K562 (cell line): Measurements from ENCODE around the gene MRPS24. TPM values are rescaled to one million over a fixed set of nuclear protein-coding genes. Genes with fewer than 3 reads are reported as not detected.

Experiments used
- CBX8 ChIP-seq: fragments of 200-600 bp; sonication (generic); IDR thresholded peaks from 2 replicates; pipeline ENCODE4 v1.6.1; 2012; ENCODE audit warnings: borderline replicate concordance, mixed run types, low read depth, mild to moderate bottlenecking, moderate library complexity, mixed read lengths, low read length, control low read depth, inconsistent platforms; ENCODE audit not compliant: poor library complexity, severe bottlenecking; ENCODE audit errors: extremely low read depth
- ETV6 ChIP-seq, 3 experiments: fragments of 150-350 bp in 1 of 3; sonication (generic) in 1 of 3; formaldehyde crosslinking in 1 of 3; IDR thresholded peaks; 2 replicates each; pipeline versions ENCODE4 v1.6.1 to v1.8.0; 2014 to 2022; ENCODE audit warnings: borderline replicate concordance in 2 of 3, low read depth in 2 of 3, antibody characterized with exemption in 1 of 3, low read length in 1 of 3, mild to moderate bottlenecking in 1 of 3, missing genetic modification reagents in 1 of 3
- HMG20B ChIP-seq: fragments of 250-450 bp; sonication (Bioruptor Pico); IDR thresholded peaks from 2 replicates; pipeline ENCODE4 v1.5.0; 2021; ENCODE audit warnings: mild to moderate bottlenecking
- L3MBTL2 ChIP-seq: fragments of 450-650 bp; IDR thresholded peaks from 2 replicates; pipeline ENCODE4 v1.6.1; 2016; ENCODE audit warnings: mild to moderate bottlenecking, moderate library complexity
- MCM2 ChIP-seq: fragments of 450-650 bp; IDR thresholded peaks from 2 replicates; pipeline ENCODE4 v1.6.1; 2017; ENCODE audit warnings: low read depth, mild to moderate bottlenecking
- MTA1 ChIP-seq: fragments of 450-650 bp; IDR thresholded peaks from 2 replicates; pipeline ENCODE4 v1.6.1; 2017; ENCODE audit warnings: borderline replicate concordance
- NBN ChIP-seq: fragments of 450-650 bp; IDR thresholded peaks from 2 replicates; pipeline ENCODE4 v1.6.1; 2016; ENCODE audit warnings: low read depth, mild to moderate bottlenecking
- NELFE ChIP-seq: IDR thresholded peaks from 2 replicates; pipeline ENCODE4 v1.6.1; 2011; ENCODE audit warnings: mild to moderate bottlenecking; ENCODE audit not compliant: insufficient read depth, insufficient read length
- PHF8 ChIP-seq: fragments of 200-600 bp; sonication (generic); IDR thresholded peaks from 2 replicates; pipeline ENCODE4 v1.6.1; 2012; ENCODE audit warnings: mixed run types, mild to moderate bottlenecking, inconsistent platforms, low read length, moderate library complexity, borderline replicate concordance
- TEAD2 ChIP-seq: fragments of 450-650 bp; IDR thresholded peaks from 2 replicates; pipeline ENCODE4 v1.6.1; 2016; ENCODE audit warnings: missing genetic modification characterization, control low read depth, missing compliant biosample characterization
- YY1 ChIP-seq, 3 experiments: IDR thresholded peaks; 2 replicates each; pipeline ENCODE4 v1.6.1; 2011; ENCODE audit warnings: low read length in 2 of 3, mild to moderate bottlenecking in 2 of 3, moderate library complexity in 2 of 3, borderline replicate concordance in 1 of 3, control low read depth in 1 of 3, low read depth in 1 of 3; ENCODE audit not compliant: insufficient read depth in 3 of 3, insufficient replicate concordance in 2 of 3, control insufficient read depth in 1 of 3, insufficient read length in 1 of 3; ENCODE audit errors: extremely low read depth in 1 of 3
- ZKSCAN8 ChIP-seq: fragments of 200-800 bp; sonication (Bioruptor generic); IDR thresholded peaks from 2 replicates; pipeline ENCODE4 v1.6.1; 2016; ENCODE audit warnings: missing genetic modification characterization, missing compliant biosample characterization
- ZNF121 ChIP-seq: sonication (generic); formaldehyde crosslinking; conservative IDR thresholded peaks from 2 replicates; pipeline ENCODE4 v1.8.0; 2022; ENCODE audit warnings: missing genetic modification reagents
- ZNF224 ChIP-seq: sonication (generic); formaldehyde crosslinking; IDR thresholded peaks from 2 replicates; pipeline ENCODE4 v1.8.0; 2022; ENCODE audit warnings: mild to moderate bottlenecking, missing genetic modification reagents
- ZNF3 ChIP-seq: fragments of 250-450 bp; sonication (Bioruptor Pico); IDR thresholded peaks from 2 replicates; pipeline ENCODE4 v1.5.0; 2021; ENCODE audit warnings: mild to moderate bottlenecking, moderate library complexity
- ZNF431 ChIP-seq: sonication (generic); formaldehyde crosslinking; IDR thresholded peaks from 2 replicates; pipeline ENCODE4 v1.8.0; 2022; ENCODE audit warnings: mild to moderate bottlenecking, missing genetic modification reagents
- ZNF644 ChIP-seq: fragments of 200-800 bp; sonication (Bioruptor generic); IDR thresholded peaks from 2 replicates; pipeline ENCODE4 v1.6.1; 2016; ENCODE audit warnings: low read depth, missing genetic modification characterization, missing compliant biosample characterization
- ZNF668 ChIP-seq: fragments of 250-450 bp; sonication (Bioruptor Pico); IDR thresholded peaks from 2 replicates; pipeline ENCODE4 v1.8.0; 2022; ENCODE audit warnings: mild to moderate bottlenecking, inconsistent platforms
- polyA plus RNA-seq, 8 experiments: library from polyadenylated mRNA; depleted of rRNA in 4 of 8; stranded (reverse) in 5 of 8; unstranded in 3 of 8; fragments of >200 nt; fragmentation: Nextera tagmentation in 2 of 8; fragmentation: Illumina TruSeq in 1 of 8; extraction: Ambion mirVana in 2 of 8; extraction: Trizol in 1 of 8; gene quantifications; 2 replicates each; pipeline versions ENCODE4 v1.2.1 to v1.2.3, GENCODE V29; 2011 to 2014; ENCODE audit warnings: inconsistent platforms in 1 of 8, missing spikeins in 1 of 8
- total RNA-seq, 7 experiments: library from RNA; depleted of rRNA in 6 of 7; stranded (reverse); fragments of >200 nt in 6 of 7; fragmentation: Illumina TruSeq in 2 of 7; extraction: Trizol in 2 of 7; gene quantifications; 2 replicates each; pipeline versions ENCODE4 v1.2.1 to v1.2.3, GENCODE V29; 2011 to 2021; ENCODE audit warnings: low replicate concordance in 1 of 7
- TF ChIP-seq, protein P1 (sequence below): sonication (generic); formaldehyde crosslinking; IDR thresholded peaks from 2 replicates; pipeline ENCODE4 v1.8.0; 2022; ENCODE audit warnings: mild to moderate bottlenecking, missing genetic modification reagents
- TF ChIP-seq, protein P2 (sequence below): fragments of 450-650 bp; formaldehyde crosslinking; conservative IDR thresholded peaks from 2 replicates; pipeline ENCODE4 v1.4.0; 2022; ENCODE audit warnings: mild to moderate bottlenecking, missing genetic modification characterization
- TF ChIP-seq, protein P3 (sequence below): fragments of 250-450 bp; sonication (Bioruptor Pico); IDR thresholded peaks from 2 replicates; pipeline ENCODE4 v1.9.0; 2021; ENCODE audit warnings: mild to moderate bottlenecking, inconsistent platforms
- TF ChIP-seq, protein P4 (sequence below): fragments of 250-450 bp; sonication (Bioruptor Pico); IDR thresholded peaks from 2 replicates; pipeline ENCODE4 v1.8.0; 2022; ENCODE audit warnings: inconsistent platforms, mild to moderate bottlenecking, moderate library complexity, borderline replicate concordance

Gene MRPS24
- total and polyA plus RNA-seq, 9 of the 15 experiments (the other 6 are each of a cell fraction or from before 2014, with no cell fraction given) = 51.4 to 214 (median 169) TPM

DNA sequence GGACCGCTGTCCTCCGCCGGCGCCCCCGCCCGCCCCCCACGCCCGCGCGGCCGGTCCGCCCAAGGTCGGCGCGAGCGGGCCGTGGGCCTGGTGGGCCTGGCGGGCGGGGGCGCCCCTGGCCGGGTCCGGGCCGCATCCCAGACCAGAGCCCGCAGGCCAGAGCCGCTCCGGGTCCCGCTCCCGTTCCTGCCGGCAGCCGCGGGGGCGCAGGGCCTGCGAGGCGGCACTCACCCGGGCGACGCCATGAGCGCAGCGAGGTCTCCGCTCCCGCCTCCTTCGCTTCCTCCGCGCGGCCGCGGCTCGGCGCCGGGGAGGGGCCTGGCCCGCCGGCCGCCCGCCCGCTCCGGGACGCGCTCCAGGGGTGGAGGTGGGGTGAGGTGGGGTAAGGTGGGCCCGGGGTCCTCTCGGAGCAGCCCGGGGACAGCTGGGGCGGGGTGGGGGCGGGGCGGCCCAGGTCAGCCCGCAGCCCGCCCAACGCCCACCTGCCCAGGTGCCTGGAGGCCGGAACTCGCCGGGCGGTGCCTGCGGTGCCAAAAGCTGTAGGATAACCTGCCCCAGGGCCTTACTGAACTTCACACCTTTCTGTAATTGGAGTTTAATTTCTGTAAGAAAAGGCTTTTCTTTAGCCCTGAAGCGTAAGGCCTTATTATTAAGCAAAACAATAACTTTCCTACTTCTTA lies 37.2 kb upstream of the MRPS24 start, which contains the start of gene URGCP (continued):
- TF ChIP-seq, protein P1, sequence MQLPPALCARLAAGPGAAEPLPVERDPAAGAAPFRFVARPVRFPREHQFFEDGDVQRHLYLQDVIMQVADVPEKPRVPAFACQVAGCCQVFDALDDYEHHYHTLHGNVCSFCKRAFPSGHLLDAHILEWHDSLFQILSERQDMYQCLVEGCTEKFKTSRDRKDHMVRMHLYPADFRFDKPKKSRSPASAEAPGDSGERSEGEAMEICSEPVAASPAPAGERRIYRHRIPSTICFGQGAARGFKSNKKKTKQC (CRISPR knock-in tag) = no peak
- TF ChIP-seq, protein P2, sequence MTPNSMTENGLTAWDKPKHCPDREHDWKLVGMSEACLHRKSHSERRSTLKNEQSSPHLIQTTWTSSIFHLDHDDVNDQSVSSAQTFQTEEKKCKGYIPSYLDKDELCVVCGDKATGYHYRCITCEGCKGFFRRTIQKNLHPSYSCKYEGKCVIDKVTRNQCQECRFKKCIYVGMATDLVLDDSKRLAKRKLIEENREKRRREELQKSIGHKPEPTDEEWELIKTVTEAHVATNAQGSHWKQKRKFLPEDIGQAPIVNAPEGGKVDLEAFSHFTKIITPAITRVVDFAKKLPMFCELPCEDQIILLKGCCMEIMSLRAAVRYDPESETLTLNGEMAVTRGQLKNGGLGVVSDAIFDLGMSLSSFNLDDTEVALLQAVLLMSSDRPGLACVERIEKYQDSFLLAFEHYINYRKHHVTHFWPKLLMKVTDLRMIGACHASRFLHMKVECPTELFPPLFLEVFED = no peak
- no peak for TF ChIP-seq ZNF224 (CRISPR knock-in tag)
- TF ChIP-seq ZNF121 (CRISPR knock-in tag) = no peak
- TF ChIP-seq, protein P3, sequence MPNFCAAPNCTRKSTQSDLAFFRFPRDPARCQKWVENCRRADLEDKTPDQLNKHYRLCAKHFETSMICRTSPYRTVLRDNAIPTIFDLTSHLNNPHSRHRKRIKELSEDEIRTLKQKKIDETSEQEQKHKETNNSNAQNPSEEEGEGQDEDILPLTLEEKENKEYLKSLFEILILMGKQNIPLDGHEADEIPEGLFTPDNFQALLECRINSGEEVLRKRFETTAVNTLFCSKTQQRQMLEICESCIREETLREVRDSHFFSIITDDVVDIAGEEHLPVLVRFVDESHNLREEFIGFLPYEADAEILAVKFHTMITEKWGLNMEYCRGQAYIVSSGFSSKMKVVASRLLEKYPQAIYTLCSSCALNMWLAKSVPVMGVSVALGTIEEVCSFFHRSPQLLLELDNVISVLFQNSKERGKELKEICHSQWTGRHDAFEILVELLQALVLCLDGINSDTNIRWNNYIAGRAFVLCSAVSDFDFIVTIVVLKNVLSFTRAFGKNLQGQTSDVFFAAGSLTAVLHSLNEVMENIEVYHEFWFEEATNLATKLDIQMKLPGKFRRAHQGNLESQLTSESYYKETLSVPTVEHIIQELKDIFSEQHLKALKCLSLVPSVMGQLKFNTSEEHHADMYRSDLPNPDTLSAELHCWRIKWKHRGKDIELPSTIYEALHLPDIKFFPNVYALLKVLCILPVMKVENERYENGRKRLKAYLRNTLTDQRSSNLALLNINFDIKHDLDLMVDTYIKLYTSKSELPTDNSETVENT (CRISPR knock-in tag) = 0 out of 2 replicates have a peak, but pooled peaks have one; percentile 26
- no peak for TF ChIP-seq CBX8
- TF ChIP-seq ZKSCAN8 (CRISPR knock-in tag) = no peak
- TF ChIP-seq MCM2 = no peak
- TF ChIP-seq NELFE = no peak
- TF ChIP-seq L3MBTL2 = peak; percentile 40; the same call in 1 of the 2 replicates
- peak; percentile 84; the same call in 1 of the 2 replicates for TF ChIP-seq PHF8
- peak; percentile 48 to 84 (median 78) for TF ChIP-seq YY1 (IDR thresholded peaks at IDR 0.05; ENCODE audit: borderline replicate concordance in 1 of 3, control insufficient read depth in 1 of 3, extremely low read depth in 1 of 3, insufficient read depth in 3 of 3, insufficient read length in 1 of 3, insufficient replicate concordance in 2 of 3, low read depth in 1 of 3, low read length in 2 of 3)
- TF ChIP-seq MTA1 = no peak
- TF ChIP-seq ZNF668 (CRISPR knock-in tag) = no peak
- TF ChIP-seq ETV6 (IDR thresholded peaks at IDR 0.05; ENCODE audit: borderline replicate concordance in 1 of 2, low read depth in 2 of 2, low read length in 1 of 2) = no peak
- no peak for TF ChIP-seq ETV6 (CRISPR knock-in tag; IDR thresholded peaks at IDR 0.05; ENCODE audit: borderline replicate concordance)
- TF ChIP-seq, protein P4, sequence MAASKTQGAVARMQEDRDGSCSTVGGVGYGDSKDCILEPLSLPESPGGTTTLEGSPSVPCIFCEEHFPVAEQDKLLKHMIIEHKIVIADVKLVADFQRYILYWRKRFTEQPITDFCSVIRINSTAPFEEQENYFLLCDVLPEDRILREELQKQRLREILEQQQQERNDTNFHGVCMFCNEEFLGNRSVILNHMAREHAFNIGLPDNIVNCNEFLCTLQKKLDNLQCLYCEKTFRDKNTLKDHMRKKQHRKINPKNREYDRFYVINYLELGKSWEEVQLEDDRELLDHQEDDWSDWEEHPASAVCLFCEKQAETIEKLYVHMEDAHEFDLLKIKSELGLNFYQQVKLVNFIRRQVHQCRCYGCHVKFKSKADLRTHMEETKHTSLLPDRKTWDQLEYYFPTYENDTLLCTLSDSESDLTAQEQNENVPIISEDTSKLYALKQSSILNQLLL (CRISPR knock-in tag) = no peak
- no peak for TF ChIP-seq TEAD2 (tag)
- TF ChIP-seq ZNF431 = no peak
- TF ChIP-seq ZNF3 (CRISPR knock-in tag) = no peak
- no peak for TF ChIP-seq ZNF644 (tag)
- no peak for TF ChIP-seq NBN
- TF ChIP-seq HMG20B (CRISPR knock-in tag) = no peak
